ENCODE measurements around the gene RAP1A.

RAP1A gene

DNA sequence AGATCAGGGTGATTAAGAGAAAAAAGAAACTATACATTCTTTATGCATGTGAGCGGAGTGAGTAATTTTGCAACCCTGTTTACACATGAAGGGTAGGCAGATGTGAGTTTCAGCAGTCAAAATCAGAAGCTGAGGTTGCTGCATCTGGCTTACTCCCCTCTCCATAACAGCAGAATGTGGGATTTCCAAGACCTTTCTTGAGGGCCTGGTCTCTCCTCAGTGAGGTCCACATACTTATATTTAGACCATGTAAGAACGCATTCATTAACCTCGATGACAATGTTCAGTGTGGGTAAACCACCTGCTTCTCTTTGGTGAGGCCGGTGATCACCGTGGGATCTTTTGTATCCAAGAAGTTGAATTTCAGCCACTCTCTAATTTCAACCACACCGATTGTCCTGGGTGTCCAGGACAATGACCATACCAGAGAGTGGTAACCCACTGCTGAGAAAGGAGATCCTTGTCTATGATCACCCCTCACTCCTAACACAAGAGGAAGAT lies 18.7 kb upstream of the RAP1A start:
- TF ChIP-seq FOXM1 (IDR thresholded peaks at IDR 0.05; ENCODE audit: borderline replicate concordance, low read depth) (no peak), CREB1 (IDR thresholded peaks at IDR 0.05; ENCODE audit: low read depth) (no peak), EP300 (IDR thresholded peaks at IDR 0.05; ENCODE audit: borderline replicate concordance) (no peak), RAD21 (IDR thresholded peaks at IDR 0.05; ENCODE audit: low read depth) (no peak), YY1 (IDR thresholded peaks at IDR 0.05; ENCODE audit: low read depth) (no peak), TEAD4 (IDR thresholded peaks at IDR 0.05) (no peak), CEBPB (IDR thresholded peaks at IDR 0.05) (no peak), ZBTB7A (IDR thresholded peaks at IDR 0.05; ENCODE audit: low read depth) (no peak)
- TF ChIP-seq, protein P1, sequence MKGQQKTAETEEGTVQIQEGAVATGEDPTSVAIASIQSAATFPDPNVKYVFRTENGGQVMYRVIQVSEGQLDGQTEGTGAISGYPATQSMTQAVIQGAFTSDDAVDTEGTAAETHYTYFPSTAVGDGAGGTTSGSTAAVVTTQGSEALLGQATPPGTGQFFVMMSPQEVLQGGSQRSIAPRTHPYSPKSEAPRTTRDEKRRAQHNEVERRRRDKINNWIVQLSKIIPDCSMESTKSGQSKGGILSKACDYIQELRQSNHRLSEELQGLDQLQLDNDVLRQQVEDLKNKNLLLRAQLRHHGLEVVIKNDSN (IDR thresholded peaks at IDR 0.05) = no peak
- TF ChIP-seq, protein P2, sequence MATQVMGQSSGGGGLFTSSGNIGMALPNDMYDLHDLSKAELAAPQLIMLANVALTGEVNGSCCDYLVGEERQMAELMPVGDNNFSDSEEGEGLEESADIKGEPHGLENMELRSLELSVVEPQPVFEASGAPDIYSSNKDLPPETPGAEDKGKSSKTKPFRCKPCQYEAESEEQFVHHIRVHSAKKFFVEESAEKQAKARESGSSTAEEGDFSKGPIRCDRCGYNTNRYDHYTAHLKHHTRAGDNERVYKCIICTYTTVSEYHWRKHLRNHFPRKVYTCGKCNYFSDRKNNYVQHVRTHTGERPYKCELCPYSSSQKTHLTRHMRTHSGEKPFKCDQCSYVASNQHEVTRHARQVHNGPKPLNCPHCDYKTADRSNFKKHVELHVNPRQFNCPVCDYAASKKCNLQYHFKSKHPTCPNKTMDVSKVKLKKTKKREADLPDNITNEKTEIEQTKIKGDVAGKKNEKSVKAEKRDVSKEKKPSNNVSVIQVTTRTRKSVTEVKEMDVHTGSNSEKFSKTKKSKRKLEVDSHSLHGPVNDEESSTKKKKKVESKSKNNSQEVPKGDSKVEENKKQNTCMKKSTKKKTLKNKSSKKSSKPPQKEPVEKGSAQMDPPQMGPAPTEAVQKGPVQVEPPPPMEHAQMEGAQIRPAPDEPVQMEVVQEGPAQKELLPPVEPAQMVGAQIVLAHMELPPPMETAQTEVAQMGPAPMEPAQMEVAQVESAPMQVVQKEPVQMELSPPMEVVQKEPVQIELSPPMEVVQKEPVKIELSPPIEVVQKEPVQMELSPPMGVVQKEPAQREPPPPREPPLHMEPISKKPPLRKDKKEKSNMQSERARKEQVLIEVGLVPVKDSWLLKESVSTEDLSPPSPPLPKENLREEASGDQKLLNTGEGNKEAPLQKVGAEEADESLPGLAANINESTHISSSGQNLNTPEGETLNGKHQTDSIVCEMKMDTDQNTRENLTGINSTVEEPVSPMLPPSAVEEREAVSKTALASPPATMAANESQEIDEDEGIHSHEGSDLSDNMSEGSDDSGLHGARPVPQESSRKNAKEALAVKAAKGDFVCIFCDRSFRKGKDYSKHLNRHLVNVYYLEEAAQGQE (IDR thresholded peaks at IDR 0.05; ENCODE audit: low read depth) = no peak

DNA sequence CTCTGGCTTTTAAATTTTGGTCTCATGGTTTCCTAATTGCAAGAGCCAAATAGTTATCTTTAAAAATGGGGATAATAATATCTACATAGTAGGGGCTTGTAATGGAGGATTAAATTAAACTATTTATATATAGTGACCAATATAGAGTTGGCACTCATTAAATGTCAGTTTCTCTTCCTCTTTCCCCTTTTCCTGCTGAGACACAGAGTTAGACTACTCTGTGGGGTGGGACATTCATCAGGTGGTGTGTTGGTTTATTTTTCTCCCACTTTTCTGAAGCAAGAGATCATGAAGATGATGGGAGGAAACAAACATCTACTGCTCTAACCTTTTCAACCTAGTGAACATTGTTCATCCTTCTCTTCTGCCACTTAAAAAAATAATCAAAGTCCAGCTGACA lies 17.3 kb upstream of the RAP1A start:
- TF ChIP-seq TEAD4 (IDR thresholded peaks at IDR 0.05) (no peak), RAD21 (IDR thresholded peaks at IDR 0.05; ENCODE audit: low read depth) (no peak), EGR1 (IDR thresholded peaks at IDR 0.05) (no peak), NFIC (IDR thresholded peaks at IDR 0.05) (no peak), ZBTB7A (IDR thresholded peaks at IDR 0.05; ENCODE audit: low read depth) (no peak), CEBPB (IDR thresholded peaks at IDR 0.05) (no peak), TCF12 (IDR thresholded peaks at IDR 0.05; ENCODE audit: low read depth) (no peak), CREB1 (IDR thresholded peaks at IDR 0.05; ENCODE audit: low read depth) (no peak), TAF1 (IDR thresholded peaks at IDR 0.05; ENCODE audit: low read depth) (no peak), EP300 (IDR thresholded peaks at IDR 0.05; ENCODE audit: borderline replicate concordance) (no peak)
- TF ChIP-seq, protein P1 (IDR thresholded peaks at IDR 0.05) = no peak
- TF ChIP-seq, protein P2 (IDR thresholded peaks at IDR 0.05; ENCODE audit: low read depth) = no peak
- TF ChIP-seq, protein P3, sequence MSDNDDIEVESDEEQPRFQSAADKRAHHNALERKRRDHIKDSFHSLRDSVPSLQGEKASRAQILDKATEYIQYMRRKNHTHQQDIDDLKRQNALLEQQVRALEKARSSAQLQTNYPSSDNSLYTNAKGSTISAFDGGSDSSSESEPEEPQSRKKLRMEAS (IDR thresholded peaks at IDR 0.05) = no peak

DNA sequence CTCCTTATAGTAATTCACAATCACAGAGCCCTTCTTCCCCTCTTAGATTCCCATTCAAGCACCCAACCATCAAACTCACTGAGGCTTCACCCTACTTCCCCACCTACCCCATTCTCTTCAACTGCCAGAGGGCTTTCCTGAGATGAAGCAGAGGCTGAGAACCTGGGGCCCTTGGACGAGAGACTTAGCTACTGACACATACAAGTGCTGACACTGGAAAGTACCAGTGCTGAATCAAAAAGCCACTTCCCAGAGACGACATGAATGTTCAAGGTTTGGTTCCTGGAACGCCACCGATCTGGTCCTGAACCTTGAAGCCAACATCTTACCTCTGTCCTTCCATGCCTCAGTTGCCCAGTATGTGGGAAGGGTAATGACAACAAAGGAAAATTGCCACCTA lies 16.6 kb upstream of the RAP1A start:
- TF ChIP-seq, protein P3 (IDR thresholded peaks at IDR 0.05) = no peak
- TF ChIP-seq YY1 (IDR thresholded peaks at IDR 0.05; ENCODE audit: low read depth) (no peak), CEBPB (IDR thresholded peaks at IDR 0.05) (no peak), RAD21 (IDR thresholded peaks at IDR 0.05; ENCODE audit: low read depth) (no peak), TAF1 (IDR thresholded peaks at IDR 0.05; ENCODE audit: low read depth) (no peak), TEAD4 (IDR thresholded peaks at IDR 0.05) (no peak)
- TF ChIP-seq, protein P2 (IDR thresholded peaks at IDR 0.05; ENCODE audit: low read depth) = no peak
- TF ChIP-seq, protein P1 (IDR thresholded peaks at IDR 0.05) = no peak

DNA sequence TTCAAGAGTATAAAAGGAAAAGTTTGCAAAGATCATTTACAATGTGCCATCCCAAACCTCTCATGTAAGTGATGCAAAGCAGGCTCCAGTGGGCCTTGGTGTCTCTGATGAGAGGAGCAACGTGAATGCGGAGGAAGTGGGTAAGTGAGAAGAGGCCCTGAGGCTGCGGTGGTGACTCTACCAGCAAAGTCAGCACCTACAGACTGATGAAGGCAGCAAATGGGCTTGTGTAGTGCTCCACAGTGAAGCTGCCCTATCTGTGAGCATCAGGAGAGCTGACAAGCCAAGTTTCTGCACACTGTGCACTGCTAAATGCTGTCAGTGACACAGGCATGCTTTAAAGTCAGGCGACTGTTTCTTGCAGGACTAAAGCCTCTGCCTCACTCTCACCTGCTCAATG lies 15.6 kb upstream of the RAP1A start:
- TF ChIP-seq CEBPB (IDR thresholded peaks at IDR 0.05) (no peak), CREB1 (IDR thresholded peaks at IDR 0.05; ENCODE audit: low read depth) (no peak), TAF1 (IDR thresholded peaks at IDR 0.05; ENCODE audit: low read depth) (no peak), RAD21 (IDR thresholded peaks at IDR 0.05; ENCODE audit: low read depth) (no peak), EP300 (IDR thresholded peaks at IDR 0.05; ENCODE audit: borderline replicate concordance) (no peak), TEAD4 (IDR thresholded peaks at IDR 0.05) (no peak), TCF12 (IDR thresholded peaks at IDR 0.05; ENCODE audit: low read depth) (no peak), EGR1 (IDR thresholded peaks at IDR 0.05) (no peak), ZBTB7A (IDR thresholded peaks at IDR 0.05; ENCODE audit: low read depth) (no peak), NFIC (IDR thresholded peaks at IDR 0.05) (no peak), FOXM1 (IDR thresholded peaks at IDR 0.05; ENCODE audit: borderline replicate concordance, low read depth) (no peak), YY1 (IDR thresholded peaks at IDR 0.05; ENCODE audit: low read depth) (no peak)
- TF ChIP-seq, protein P3 (IDR thresholded peaks at IDR 0.05) = no peak
- TF ChIP-seq, protein P1 (IDR thresholded peaks at IDR 0.05) = no peak
- TF ChIP-seq, protein P2 (IDR thresholded peaks at IDR 0.05; ENCODE audit: low read depth) = no peak
